NCI-H2227 (cell line): ENCODE data around the gene CAPZA3.
"Not testable (repeated sequence)": the region's sequence is repeated elsewhere in the genome, so short reads cannot be mapped to it uniquely, and the experiment has no call there.

ENCODE experiments used
- DNase-seq: peaks from one replicate; lab custom pipeline; 2025; ENCODE audit not compliant: unreplicated experiment; lab: John Stamatoyannopoulos, UW

CAPZA3 gene, protein sequence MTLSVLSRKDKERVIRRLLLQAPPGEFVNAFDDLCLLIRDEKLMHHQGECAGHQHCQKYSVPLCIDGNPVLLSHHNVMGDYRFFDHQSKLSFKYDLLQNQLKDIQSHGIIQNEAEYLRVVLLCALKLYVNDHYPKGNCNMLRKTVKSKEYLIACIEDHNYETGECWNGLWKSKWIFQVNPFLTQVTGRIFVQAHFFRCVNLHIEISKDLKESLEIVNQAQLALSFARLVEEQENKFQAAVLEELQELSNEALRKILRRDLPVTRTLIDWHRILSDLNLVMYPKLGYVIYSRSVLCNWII

DNA sequence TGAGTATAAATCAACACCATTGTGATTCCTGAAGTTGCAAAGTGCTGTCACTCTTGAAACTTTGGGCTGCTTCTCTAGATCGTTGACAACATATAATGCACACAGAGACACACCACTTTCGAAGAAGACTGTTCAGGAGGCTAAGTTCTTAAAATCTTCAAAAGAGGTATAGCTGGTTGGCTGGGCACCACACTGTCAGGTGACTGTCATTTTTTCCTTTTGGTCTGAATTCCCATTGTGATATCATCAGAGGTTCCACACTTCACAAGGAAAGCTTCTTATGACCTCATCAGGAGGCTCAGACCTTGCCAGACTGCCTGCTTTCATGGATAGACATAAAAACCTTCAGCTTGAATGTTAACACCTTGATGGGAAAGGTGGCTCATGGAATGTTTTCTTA lies at the start of gene CAPZA3, which contains the start of gene PLCZ1:
Gene CAPZA3 (plus strand): TSS at position 301 of the 400 bp plus-strand sequence. CDS start 150 bp downstream, outside the sequence.
Gene PLCZ1 (minus strand): TSS at position 194 of the 400 bp plus-strand sequence. CDS start 641 bp downstream, outside the sequence.
- DNase-seq = no peak

DNA sequence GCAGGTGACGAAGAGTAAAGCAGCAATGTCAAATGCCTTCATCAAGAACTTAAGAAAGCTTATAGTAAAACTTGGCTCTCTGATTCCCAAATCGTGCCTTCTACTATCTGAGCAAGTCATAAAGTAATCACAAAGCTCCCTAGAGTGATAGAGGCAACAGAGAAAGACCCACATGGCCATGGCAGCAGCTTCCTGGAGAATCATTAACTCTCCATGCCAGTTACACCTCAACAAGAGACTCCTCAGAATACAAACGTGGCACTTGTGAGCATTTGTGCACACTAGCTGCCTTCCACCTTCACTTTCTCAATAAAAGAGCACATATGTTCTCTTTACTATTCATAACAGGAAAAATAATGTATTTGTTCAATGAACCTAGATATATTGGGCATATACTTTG lies 48.1 kb upstream of the CAPZA3 start:
- no peak for DNase-seq

DNA sequence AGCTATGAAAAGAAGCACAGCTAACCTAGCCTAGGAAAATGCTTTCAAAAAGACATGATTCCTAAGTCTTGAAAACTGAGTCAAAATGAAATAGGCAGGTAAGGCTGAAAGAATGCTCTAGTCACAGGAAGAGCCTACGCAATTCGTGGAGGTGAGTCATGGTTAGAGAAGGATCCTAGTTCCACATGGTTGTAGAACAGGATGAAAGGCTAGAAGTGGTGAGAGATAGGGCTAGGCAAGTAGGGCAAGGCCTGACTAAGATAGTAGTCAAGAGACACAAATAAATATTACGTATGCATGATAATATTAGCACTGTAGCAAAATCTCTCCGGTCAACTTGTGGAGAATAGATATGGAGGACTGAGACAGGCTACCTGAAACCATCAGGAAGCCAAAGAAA lies 47.3 kb upstream of the CAPZA3 start:
- no peak for DNase-seq

DNA sequence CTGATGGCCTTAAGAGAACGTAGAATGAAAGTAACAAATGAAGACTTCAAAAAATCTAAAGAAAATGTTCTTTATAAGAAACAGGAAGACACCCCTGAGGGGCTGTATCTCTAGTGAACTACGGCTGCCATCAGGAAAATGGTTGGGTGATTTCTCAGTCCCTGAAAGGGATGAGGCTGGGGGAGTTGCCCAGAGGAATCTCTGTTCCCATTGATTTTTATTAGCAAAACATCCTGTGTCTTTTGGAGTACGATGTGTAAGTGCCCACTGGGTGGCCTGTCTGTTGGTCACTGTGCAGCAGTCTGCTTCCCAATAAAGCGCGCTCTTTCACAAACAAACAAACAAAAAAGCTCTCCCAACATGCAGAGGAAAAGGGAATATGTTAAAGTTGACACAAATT lies 43.9 kb upstream of the CAPZA3 start:
- DNase-seq = not testable (repeated sequence)

DNA sequence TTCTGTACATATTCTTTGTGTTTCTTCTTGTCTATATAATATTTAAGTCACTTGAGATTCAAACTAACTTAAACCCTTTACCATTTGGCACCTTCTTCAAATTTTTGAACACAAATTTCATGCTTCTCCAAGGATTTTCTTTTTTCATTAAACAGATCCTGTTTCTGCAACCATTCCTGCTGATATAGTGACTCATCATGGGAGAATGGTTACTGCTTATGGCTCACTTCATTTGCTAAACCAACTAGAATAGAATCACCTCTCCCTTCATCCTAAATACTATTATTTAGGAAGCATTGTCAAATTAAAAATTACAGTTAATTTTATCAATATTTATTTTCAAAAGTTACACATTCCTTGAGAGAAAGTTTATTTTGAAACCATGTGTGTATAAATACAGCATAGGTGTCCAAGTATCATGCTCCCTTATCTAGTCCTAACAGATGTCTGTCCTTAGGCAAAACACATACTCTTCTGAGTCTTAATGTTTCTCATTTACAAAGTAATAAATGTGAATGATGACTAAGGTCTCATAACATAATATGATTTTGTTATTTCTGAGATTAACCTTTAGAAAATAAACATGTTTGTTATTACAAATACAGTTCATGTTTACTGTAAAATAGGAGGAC lies 40.8 kb upstream of the CAPZA3 start:
- no peak for DNase-seq

DNA sequence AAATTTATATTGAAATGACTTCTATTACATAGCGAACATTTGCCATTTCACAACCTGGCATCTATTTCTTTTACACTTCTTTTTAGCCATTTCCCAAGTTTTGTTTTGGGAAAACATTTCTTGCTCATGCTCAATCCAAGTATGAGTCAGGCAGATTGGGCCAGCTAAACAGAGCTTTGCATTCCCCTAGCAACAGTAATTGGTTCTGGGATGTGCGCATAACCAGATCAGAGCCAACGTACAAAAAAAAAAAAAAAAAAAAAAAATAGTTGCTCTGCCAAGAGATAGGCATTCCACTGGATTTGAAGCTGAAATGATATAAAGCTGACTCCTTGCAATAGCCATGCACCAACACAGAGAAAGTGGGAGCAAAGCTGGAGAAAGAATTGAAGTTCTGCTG lies 37.6 kb upstream of the CAPZA3 start:
- no peak for DNase-seq

DNA sequence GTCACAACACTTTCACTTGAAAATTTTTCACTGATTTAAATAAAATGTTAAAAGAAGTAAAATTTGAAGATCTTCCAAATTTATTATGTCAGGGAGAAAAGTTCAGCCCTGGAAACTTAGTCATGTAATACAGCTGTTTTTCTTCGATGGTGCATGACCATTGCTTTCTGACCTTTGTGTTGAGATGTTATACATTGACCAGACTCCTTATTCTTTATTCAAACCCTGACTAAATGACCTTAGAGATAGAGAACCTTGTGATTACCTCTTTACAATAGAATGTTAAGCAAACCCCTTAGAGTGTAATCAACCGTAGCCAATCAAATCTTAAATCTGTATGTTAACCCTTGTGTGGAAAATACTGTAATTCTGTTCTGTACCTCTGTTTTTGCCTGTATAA lies 34.6 kb upstream of the CAPZA3 start:
- DNase-seq = no peak

DNA sequence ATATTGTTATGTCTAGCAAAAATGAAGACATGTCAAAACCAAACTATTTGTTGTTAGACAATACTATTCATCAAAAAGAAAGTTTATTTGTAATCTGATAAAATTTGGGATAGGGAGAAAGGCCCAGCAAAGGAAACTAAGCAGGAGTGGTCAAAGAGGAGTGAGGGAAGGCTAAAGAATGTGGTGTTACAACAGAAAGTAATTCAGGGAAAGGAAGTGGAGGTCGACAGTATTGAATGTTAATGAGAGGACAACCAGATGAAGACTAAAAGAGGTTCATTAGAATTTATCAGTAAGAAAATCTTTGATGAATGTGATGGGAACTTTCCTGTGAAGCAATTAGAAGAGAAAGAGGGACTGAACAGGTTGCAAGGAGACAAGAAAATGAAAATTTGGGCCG lies 34.0 kb upstream of the CAPZA3 start:
- no peak for DNase-seq

DNA sequence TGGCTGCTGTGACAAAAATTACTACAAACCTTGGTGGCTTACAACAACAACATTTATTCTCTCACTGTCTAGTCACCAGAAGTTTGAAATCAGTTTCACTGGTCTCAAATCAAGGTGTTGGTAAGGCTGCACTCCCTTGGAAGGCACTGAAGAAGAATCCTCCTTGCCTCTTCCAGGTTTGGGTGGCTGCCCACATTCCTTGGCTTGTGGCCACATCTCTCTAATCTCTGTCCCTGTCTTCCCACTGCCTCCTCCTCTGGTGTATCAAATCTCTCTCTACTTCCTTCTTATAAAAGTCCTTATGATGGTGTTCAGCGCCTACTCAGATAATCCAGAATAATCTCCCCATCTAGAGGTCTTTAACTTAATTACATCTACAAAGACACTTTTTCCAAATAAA lies 31.1 kb upstream of the CAPZA3 start:
- DNase-seq = no peak

DNA sequence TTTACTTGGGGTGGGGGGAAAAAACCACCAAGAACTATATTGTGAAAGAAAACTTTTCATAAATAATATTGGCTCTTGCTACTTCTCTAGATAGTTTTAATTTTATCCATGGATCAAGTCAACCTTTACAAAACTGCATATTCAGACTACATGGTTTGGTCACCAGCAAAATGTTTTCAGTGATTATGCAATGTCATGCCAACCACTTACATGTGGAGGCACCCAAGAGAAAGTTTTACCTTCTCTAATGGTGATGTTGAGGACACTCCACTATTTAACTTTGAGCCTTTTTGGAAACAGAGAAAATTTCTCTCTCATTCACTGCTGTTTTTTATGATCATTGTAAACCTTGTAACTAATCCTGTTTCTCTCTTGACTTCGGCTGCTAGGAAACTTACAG lies 21.7 kb upstream of the CAPZA3 start:
- no peak for DNase-seq

DNA sequence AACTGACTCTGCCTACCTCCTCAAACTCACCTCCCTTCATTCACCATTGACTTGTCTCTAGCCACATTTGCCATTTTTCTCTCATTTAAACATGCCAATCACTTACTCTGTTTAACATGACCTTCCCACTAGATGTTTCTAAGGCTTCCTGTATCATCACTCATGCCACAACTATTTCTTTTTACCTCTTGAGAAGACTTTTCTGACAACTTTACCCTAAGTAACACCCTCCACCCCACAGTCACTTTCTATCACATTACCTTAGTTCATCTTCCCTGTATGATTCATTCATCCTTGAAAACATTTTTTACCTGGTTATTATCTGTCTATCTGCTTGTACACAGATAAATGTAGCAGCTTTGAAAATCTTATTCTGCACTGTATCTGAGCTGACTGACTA lies 19.5 kb upstream of the CAPZA3 start:
- no peak for DNase-seq

DNA sequence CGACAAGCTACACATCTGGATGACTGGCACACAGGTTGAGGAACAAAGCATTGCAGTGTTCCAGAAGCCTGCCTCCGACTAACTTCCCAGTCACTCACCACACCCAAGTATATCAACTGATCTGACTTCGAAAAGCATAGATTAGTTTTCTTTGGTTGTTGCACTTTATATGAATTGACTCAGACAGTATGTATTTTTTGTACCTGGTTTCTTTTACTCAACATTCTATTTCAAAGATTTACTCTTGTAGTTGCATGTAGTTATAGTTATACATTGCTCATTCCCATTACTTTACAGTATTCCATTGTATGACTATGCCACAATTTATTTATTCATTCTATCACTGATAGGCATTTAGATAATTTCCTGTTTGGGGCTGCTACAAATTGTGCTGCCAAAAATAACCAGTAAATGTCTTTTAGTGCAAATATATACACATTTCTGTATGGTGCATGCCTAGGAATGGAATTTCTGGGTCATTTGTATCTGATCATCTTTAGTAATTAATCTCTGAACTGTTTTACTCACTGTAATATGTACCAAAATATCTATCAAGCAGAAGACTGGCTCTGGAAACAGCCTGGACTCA lies 17.9 kb upstream of the CAPZA3 start:
- DNase-seq = no peak

DNA sequence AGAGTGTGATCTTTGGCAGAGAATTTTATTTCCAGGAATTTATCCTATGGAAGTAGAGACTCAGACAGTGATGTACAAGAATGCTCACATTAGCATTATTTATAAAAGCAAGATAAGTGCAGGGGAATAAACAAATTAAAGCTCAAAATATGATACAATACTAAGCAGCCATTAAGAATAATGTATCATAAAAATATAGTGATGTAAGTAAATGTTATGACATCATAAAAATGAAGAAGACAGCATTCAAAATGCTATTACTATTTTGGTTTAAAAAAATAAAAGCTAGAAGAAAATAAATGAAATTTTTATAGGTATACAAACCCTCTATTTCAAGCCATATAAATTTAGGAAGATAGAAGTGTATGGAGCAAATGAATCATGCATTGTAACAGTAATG lies 17.2 kb upstream of the CAPZA3 start:
- DNase-seq = no peak

DNA sequence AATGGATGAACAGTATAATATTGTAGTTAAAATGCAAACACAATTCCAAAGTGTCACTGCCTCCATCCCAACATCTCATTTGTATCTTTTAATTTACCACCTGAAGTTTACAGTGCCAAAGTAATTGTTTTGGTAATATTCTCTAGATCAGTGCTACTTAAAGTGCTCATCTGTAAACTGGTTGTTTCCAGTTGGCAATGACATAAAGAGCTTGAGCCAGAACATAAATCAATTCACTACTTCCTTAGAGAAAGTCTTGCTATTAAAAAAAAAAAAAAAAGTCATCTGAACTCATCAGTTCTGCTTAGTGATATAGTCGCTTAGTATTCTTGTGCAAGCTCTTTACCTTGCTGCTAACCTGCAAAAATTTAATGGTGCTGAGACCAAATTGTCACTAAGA lies 16.5 kb upstream of the CAPZA3 start:
- DNase-seq = no peak

DNA sequence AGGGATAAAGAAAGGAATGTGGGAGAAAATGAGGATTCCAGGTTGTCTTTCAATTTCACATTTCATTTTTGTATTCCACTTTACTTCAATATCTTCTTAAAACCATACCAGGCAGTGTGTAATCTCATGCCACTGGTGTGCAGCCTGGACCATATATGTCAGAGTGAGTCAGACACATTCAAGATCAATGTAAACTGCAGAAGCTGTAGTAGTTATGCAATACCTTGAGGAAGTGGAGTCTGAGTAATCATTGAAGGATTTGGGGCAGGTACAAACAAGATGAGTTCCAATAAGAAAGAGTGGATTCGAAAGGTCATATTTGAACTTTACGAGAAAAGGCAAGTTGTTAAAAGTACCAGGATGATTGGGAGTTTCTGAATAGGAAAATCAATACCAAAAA lies 14.2 kb upstream of the CAPZA3 start:
- no peak for DNase-seq

DNA sequence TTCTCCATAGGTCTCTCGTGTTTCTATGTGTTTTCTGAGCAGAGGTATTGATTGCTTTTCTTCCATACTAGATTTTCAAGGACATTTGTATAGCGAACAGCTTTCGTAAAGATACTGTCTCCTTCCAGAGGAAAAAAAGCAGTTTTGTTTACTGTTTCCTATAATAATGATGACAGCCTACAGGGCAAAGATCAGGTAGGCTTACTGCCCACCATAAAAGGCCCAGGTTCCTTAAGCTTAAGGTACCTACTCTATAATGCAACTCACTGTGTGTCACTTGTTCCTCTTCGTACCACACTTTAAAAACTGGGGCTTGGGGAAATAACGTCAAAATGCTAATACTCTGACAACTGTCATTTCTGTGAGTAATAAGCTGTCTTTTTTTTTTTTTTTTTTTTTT lies 6.8 kb upstream of the CAPZA3 start:
- DNase-seq = no peak

DNA sequence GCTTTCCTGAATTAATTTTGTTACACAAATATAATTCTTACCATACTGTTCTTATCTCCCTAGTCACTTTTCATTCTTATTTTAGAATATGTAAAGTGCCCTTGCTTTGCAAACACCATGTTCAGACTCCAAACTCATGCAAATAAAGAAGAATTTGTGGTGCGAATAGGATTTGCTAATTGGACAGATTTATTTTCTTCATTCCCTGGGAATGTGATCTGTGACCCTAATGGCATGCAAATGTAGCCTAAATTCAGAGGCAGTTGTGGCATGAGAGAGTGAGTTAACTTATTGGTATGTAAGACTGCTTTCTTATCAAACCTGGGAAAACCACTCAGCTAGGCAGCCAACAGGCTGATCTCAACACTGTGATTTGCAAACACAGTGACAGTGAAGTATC lies 10.0 kb downstream of the CAPZA3 start:
- DNase-seq = no peak

DNA sequence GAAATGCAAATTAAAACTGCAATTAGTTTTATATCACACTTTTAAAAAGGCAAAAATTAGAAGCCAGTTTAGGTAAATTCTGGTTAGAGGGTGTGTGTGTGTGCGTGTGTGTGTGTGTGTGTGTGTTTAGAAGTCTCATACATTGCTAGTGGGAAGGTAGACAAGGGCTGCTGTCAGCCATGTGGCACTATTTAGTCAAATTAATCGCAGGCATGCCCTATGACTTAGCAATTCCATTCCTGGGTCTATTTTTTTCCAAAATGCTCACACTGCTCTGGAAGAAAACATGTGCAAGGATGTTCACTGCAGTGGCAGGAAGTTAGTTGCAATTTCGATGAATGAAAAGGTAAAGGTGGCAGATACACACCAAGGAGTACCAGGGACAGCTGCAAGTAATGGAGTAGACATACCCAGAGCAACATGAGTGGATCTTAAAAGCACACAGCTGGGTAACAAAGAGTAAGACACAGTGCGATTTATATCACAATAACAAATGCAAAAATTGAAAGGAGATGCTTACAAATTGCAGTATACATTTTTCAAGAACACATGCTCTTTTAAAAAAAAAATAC lies 11.6 kb downstream of the CAPZA3 start:
- no peak for DNase-seq

DNA sequence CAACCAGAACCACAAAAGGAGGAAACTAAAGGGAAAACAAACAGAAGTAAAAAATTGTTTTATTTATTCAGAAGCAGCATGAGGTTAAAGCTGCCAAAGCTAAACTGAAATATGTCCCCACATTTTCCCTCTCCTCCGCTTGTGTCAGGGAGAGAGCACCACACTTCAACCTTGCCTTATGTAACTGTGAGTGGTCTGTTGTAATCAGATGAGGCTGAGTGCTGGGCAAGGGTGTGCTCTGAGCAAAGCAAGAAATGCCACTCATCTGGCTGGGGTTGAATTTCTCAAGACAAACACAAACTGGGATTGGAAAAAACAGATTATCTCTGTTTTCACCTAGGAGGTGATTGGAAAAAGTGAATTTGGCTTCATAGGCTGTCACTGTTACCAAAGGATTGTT lies 12.2 kb downstream of the CAPZA3 start:
- no peak for DNase-seq

DNA sequence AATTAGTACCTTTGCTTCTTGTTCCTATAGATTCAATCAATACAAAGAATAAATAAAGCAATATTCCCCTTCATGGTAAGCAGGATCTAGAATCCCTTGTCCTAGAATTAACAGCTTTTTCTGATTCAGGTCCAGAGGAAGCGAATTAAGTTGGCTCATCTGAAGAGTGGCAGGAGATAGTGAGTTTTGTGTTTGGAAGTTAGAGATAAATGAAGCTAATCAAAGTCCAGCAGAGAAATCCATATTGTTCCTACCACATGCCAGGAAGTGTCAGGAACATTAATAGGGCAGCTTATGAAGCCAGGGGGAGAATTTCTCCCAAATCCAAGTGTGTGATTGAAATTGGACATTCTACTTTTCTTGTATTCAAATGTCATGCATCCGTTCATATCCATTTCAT lies 13.9 kb downstream of the CAPZA3 start:
- DNase-seq = no peak

DNA sequence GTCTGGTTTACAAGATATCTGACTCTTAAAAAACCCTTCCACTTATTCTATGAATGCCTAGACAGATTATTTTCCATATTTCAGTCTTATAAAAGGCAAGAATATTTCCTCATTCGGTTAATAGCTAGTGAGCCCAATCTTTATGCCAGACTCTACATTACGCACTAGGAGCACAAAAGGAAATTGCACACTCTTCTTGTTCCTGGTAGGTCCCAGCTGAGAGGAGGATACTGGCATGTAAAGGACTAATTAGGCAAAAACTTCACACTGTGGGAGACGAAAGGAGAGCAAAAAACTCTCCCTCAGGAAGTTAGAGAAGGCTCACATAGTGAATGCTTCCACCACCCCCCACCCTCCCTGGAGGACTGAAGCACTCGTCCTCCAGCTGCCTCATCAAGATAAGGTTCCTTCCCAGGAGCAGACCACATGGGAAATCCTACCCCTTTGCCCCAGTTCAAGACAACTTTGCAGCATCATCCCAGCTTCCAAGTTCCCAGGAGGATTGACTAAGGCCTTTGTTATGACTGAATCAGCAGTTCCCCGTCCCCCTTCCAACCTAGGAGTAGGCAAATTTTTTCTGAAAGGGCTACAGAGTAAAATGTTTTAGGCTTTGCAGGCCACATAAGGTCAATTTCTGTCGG lies 14.5 kb downstream of the CAPZA3 start:
- DNase-seq = no peak

DNA sequence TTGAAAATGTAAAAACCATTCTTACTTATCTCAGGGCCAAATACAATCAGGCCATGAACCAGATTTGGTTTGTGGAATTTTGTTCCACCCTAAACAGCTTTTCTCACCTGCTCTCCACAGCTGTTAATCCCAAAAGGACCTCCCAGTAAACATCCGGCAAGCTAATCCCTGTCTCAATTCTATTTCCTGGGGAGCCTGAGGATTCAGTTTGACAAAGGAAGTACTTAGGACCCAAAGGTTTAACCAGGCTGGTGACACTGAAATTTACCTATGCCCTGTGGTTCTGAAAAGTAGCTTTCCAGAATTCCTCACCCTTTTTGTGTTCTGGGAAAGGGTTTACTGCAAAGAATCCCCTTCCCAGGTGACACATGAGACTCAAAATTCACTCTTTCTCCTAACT lies 15.0 kb downstream of the CAPZA3 start:
- DNase-seq = no peak
